Stimulated activated CD4-positive, alpha-beta T cell treated with anti-CD3 and anti-CD28 coated beads, Interleukin-12 subunit alpha, Interleukin-12 subunit beta, amount 100 ng/mL, for 4 hours (primary cell): ENCODE results near the gene PLIN1.
"Not testable (repeated sequence)": the region's sequence is repeated elsewhere in the genome, so short reads cannot be mapped to it uniquely, and the experiment has no call there.

Experiments
- DNase-seq: peaks from one replicate; pipeline ENCODE4 v3.0.0-alpha.2; 2020

Gene PLIN1

DNA sequence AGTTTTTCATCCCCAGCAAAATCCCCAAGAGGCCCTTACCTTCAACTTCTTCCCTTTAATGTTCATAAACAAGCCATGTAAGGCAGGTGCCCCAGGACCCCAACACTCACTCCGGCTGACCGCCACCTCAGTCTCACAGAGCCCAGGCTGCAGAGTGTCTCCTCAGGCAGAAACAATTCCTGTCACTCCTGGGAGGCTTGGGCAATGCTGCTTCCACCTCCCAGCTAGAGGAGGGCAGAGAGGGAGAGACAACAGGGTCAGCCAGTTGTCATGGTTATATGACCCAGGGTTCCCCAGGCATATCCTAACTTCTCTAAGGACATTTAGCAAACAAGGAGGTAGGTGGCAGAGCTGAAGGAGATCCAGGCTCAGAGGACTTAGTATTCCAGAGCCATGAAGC lies at the start of gene PLIN1:
PLIN1 (minus strand) TSS at position 156 of the 400 bp plus-strand sequence. CDS start 1,878 bp downstream, outside the sequence.
- DNase-seq, result no peak

- no peak for DNase-seq
Measured at GRCh38 chr15:89728254-89728653, 49.1 kb upstream of the PLIN1 start.

GRCh38 chr15:89725064-89725463 lies 45.9 kb upstream of the PLIN1 start:
- no peak for DNase-seq

DNA sequence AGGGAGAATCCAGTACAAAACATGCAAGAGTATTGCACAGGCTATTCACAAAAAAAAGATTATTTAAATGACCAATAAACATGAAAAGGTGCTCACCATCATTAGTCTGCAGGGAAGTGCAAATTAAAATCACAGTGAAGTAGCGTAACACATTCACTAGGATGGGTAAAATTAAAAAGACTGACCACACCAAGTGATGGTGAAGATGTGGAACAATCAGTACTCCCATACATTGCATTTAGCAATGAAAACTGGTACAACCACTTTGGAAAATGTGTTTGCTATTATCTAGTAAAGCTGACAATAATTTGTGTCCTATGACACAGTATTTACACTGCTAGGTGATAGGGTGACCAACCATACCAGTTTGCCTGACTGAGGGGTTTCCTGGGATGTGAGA lies 45.5 kb upstream of the PLIN1 start:
- DNase-seq, result no peak

- DNase-seq, result no peak
Measured at GRCh38 chr15:89723031-89723430, 43.9 kb upstream of the PLIN1 start.

DNA sequence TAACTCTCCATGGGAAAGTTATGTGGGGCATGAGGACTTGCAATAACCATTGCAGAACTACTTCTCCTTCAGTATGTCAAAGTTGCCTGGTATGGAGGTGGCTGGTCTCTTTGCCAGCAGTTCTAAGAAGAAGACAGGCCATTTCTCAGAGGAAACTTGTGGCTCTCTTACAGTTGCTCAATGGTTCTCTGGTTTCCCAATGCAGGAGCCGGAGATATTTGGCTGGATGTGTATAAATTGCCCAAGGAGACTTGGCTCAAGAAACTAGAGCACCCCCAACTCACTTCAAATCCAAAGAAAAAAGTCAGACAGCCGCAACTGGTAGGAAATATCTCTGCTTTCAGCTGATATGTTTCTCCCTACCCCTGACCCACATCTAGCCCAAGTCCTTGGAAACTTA lies 35.6 kb upstream of the PLIN1 start:
- DNase-seq, result no peak

DNA sequence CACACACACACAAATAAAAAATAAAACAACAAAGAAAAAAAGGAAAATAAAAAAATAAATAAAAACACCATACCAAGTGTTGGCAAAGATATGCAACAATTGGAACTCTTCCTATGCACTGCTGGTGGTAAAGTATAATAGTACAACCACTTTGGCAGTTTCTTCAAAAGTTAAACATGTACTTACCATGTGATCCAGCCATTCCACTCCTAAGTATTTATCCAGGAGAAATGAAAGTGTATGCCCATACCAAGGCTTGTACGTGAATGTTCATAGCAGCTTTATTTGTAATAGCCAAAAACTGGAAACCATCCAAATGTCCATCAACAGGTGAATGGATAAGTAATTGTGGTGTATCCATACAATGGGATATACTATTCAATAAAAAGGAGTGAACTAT lies 28.4 kb upstream of the PLIN1 start:
- DNase-seq, result no peak

DNA sequence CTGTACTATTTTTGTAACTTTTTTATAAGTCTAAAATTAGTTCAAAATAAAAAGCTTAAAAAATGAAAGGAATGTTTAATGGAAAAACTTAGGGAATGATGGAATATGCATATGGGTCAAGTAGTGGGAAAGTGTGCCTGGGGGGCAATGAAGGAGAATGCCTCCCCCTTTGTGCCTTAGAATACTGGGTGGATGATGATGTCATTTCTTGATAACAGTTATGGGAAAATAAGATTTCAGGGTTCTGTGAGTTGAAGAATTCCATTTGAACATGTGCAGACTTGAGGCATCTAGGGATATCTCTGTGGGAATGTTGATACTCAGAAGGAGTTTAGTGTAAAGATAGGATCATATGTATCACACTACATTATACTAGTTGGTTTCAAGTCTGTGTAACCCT lies 25.2 kb upstream of the PLIN1 start:
- no peak for DNase-seq

DNA sequence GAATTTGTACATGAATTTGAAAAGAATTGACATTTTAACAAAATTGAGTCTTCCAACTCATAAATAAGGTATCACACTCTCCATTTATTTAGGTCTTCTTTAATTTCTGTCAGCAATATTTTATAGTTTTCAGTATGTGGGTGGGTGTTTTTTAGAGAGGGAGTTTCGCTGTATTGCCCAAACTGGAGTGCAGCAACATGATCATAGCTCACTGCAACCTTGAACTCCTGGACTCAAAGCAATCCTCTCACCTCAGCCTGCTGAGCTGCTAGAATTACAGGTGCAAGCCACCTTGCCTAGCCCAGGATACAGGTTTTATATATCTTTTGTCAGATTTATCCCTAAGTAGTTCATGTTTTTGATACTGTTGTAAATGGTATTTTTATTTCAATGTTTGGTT lies 16.0 kb upstream of the PLIN1 start:
- no peak for DNase-seq

DNA sequence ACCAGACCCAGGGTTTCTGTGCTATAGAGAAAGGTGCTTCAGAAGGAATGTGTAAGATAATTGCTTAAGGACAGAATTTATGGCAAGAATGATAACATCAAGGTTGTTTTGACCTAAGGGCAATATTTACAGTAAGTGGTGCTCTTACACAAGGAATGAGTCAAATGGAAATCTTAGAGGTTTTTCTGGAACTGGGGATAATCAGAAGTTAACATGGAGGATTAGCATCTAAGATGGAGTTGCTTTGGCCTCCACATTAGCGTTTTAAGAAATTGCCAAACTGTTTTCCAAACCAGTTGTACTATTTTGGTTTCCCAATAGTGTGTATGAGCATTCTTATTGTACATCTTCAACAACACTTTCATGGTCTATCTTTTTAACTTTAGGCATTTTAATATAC lies 14.5 kb upstream of the PLIN1 start:
- no peak for DNase-seq

GRCh38 chr15:89693091-89693490 lies 13.9 kb upstream of the PLIN1 start:
- DNase-seq, result no peak

GRCh38 chr15:89690276-89691218 lies 11.4 kb upstream of the PLIN1 start, which contains the start of the genes PEX11A and WDR93:
TSS of gene PEX11A (minus strand) at chr15:89690754. CDS start at chr15:89690632, 122 bp downstream.
TSS of gene WDR93 (plus strand) at chr15:89690811. CDS start at chr15:89701747, 10,936 bp downstream.
- DNase-seq, result peak; percentile 77

- not testable (repeated sequence) for DNase-seq
Measured at GRCh38 chr15:89689930-89690275, 10.7 kb upstream of the PLIN1 start.

- no peak for DNase-seq
Measured at GRCh38 chr15:89686522-89686921, 7.4 kb upstream of the PLIN1 start.

GRCh38 chr15:89685995-89686394 lies 6.8 kb upstream of the PLIN1 start:
- no peak for DNase-seq

GRCh38 chr15:89681146-89681545 lies 2.0 kb upstream of the PLIN1 start:
- no peak for DNase-seq

- DNase-seq, result no peak
Measured at GRCh38 chr15:89680282-89680873, 1.2 kb upstream of the PLIN1 start.

DNA sequence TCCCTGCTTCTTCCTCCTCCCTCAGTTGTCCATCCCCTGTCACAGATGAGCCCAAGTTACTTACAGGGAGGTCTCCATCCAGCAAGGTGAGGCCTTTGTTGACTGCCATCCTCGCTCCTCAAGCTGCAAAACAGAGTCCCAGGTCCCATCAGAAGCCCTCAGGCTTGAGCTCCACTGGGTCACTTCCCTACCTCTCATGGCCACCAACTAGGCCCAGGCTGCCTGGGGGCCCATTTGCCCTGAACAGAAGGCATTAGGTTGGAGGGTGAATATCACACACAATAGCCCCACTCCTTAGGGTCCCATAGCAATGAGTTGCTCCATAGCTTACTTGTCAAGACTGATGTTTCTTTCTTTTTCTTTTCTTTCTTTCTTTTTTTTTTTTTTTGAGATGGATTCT lies 1.8 kb downstream of the PLIN1 start:
- no peak for DNase-seq

- DNase-seq, result no peak
Measured at GRCh38 chr15:89675606-89676005, 3.6 kb downstream of the PLIN1 start.

DNA sequence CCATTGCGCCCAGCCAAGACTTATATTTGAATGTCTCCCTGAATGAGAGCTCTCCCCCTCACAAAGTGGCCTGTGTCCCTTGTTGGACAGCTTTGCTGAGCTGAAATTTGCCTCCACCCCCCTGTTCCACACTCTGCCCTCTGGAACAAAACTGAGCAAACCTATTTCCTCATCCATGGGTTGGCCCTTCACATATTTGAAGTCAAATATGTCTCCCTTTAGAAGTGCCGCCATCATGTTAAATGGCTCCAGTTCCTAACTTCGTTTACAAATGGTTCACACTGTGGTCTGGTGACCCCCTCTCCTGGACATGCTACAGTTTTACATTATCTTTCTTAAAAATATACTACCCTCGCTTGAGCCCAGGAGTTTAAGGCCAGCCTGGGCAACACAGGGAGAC lies 4.6 kb downstream of the PLIN1 start:
- no peak for DNase-seq

DNA sequence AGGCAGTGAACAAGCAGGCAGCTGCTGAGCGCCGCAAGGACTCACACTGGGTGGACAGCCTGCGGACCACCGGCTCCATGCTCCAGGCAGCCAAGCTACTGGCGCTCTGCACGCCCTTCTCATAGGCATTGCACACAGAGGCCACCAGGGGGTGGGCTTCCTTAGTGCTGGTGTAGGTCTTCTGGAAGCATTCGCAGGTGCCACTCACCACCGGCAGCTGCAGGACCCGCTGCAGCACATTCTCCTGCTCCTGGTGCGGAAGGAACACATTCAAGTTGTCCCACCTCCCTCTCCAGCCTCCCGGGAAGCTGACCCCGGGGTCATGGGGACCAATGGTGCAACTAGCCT lies 6.0 kb downstream of the PLIN1 start:
- peak; percentile 6 for DNase-seq

GRCh38 chr15:89672221-89673164 lies 6.7 kb downstream of the PLIN1 start:
- no peak for DNase-seq

DNA sequence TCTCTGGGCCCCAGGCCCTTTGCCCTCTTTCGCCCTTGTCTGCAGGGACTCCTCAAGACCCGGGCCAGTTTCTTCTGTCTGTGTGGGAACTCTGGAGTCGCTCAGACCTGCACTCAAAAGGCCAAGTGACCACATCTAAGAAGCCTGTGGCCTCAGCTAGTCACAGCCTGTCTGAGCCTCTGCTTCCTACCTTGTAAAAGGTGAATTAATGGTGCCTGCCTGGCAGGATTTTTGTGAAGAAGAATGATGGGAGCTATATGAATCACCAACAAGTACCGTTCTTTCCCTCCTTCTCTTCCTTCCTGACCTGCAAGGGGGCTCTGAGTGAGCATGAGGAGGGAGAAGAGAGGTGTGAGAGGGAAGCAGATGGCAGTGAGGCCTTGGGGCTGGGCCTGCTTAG lies 7.5 kb downstream of the PLIN1 start:
- DNase-seq, result no peak
